HUDEP-2 (cell line): Measurements from ENCODE around the gene CNTROB.

Experiments
- DNase-seq, 76 experiments: peaks; one replicate each; lab custom pipeline; 2025; ENCODE audit not compliant: unreplicated experiment in 76 of 76; lab: John Stamatoyannopoulos, UW

CNTROB gene

GRCh38 chr17:7903154-7904103 is 28.6 kb upstream of the CNTROB start:
- DNase-seq: no peak

GRCh38 chr17:7909089-7909488 is 22.9 kb upstream of the CNTROB start:
- DNase-seq: no peak

- no peak for DNase-seq
These were observed 21.7 kb upstream of the CNTROB start for GRCh38 chr17:7910281-7910680.

- DNase-seq: no peak
These were observed 21.3 kb upstream of the CNTROB start for GRCh38 chr17:7910711-7911110.

GRCh38 chr17:7911116-7911515 is 20.9 kb upstream of the CNTROB start:
- no peak for DNase-seq

GRCh38 chr17:7912927-7913524 is 19.0 kb upstream of the CNTROB start:
- DNase-seq: peak in 53 of 76 experiments; percentile 5 to 82 (median 60)

GRCh38 chr17:7915179-7915610 is 16.8 kb upstream of the CNTROB start:
- DNase-seq: peak in 15 of 76 experiments; percentile 22 to 71 (median 42)

- peak; percentile 57 to 97 (median 93) for DNase-seq
These were observed 16.2 kb upstream of the CNTROB start, which contains the start of gene RNF227 for GRCh38 chr17:7915611-7916384. Gene RNF227 (minus strand): TSS chr17:7916289. CDS start chr17:7916195, 94 bp downstream.

GRCh38 chr17:7916385-7916682 is 15.7 kb upstream of the CNTROB start:
- DNase-seq: peak in 1 of 76 experiments; percentile 62

- DNase-seq: peak in 46 of 76 experiments; percentile 5 to 61 (median 26)
These were observed 15.2 kb upstream of the CNTROB start for GRCh38 chr17:7916808-7917207.

- DNase-seq: no peak
These were observed 9.6 kb upstream of the CNTROB start for GRCh38 chr17:7922269-7922844.

GRCh38 chr17:7922845-7923628 is 9.0 kb upstream of the CNTROB start:
- peak in 12 of 76 experiments; percentile 7 to 61 (median 25) for DNase-seq

- no peak for DNase-seq
These were observed 4.4 kb upstream of the CNTROB start for GRCh38 chr17:7927596-7927995.

- peak in 4 of 76 experiments; percentile 3 to 15 (median 9) for DNase-seq
These were observed 2.6 kb upstream of the CNTROB start, which contains the start of gene KCNAB3 for GRCh38 chr17:7929158-7930023. Gene KCNAB3 (minus strand): TSS chr17:7929856. CDS start chr17:7929435, 421 bp downstream.

GRCh38 chr17:7930841-7931631 is 970 bp upstream of the CNTROB start:
- DNase-seq: no peak

- DNase-seq: peak in 26 of 76 experiments; percentile 8 to 51 (median 22)
These were observed 481 bp downstream of the CNTROB start for GRCh38 chr17:7932483-7932891.

GRCh38 chr17:7932949-7933348 is 943 bp downstream of the CNTROB start:
- peak in 55 of 76 experiments; percentile 13 to 69 (median 43) for DNase-seq

- no peak for DNase-seq
These were observed 3.9 kb downstream of the CNTROB start for GRCh38 chr17:7935859-7936258.
